C4-2B (cell line): Measurements from ENCODE around the gene PELO.

Experiments
- H3K27ac ChIP-seq: fragments of 450-650 bp; 2 replicates; pipeline ENCODE4 v1.5.1; 2017
- CTCF ChIP-seq: fragments of 450-650 bp; conservative IDR thresholded peaks from 2 replicates; pipeline ENCODE4 v1.5.1; 2017; ENCODE audit warnings: mild to moderate bottlenecking
- ZFX ChIP-seq: fragments of 450-650 bp; IDR thresholded peaks from 2 replicates; pipeline ENCODE4 v1.6.1; 2017

Gene PELO

GRCh38 chr5:52827815-52828214, 40.1 kb downstream of the PELO start:
- no peak overlapping the region for H3K27ac ChIP-seq
- no peak for TF ChIP-seq CTCF
- no peak for TF ChIP-seq ZFX

- no peak overlapping the region for H3K27ac ChIP-seq
- TF ChIP-seq ZFX (no peak), CTCF (no peak)
Measured at GRCh38 chr5:52829664-52830063, 41.9 kb downstream of the PELO start.

- TF ChIP-seq ZFX (no peak), CTCF (no peak)
- no peak overlapping the region for H3K27ac ChIP-seq
Measured at GRCh38 chr5:52830650-52831049, 42.9 kb downstream of the PELO start.

GRCh38 chr5:52831786-52832511, 44.2 kb downstream of the PELO start:
- H3K27ac ChIP-seq: no peak overlapping the region
- TF ChIP-seq CTCF (no peak), ZFX (no peak)

GRCh38 chr5:52834320-52834719, 46.6 kb downstream of the PELO start:
- TF ChIP-seq ZFX (no peak), CTCF (no peak)
- H3K27ac ChIP-seq: no peak overlapping the region

GRCh38 chr5:52837068-52837467, 49.4 kb downstream of the PELO start:
- TF ChIP-seq ZFX (no peak), CTCF (no peak)
- H3K27ac ChIP-seq: no peak overlapping the region
